ENCODE measurements around the gene ATP6V1B1.
"Not testable (repeated sequence)": the region's sequence is repeated elsewhere in the genome, so short reads cannot be mapped to it uniquely, and the experiment has no call there.

The ATP6V1B1 gene

GRCh38 chr2:71006323-71006722, 70.6 kb downstream of the ATP6V1B1 start:
- DNase-seq: no peak
- Histone ChIP-seq H3K4me2 (ENCODE audit: low read length, poor library complexity, severe bottlenecking) (no peak overlapping the region), H3K4me3 (ENCODE audit: insufficient read depth in 1 of 2, low read depth in 1 of 2, low read length in 2 of 2) (no peak overlapping the region), H3K36me3 (ENCODE audit: control insufficient read depth in 1 of 2, insufficient read depth in 2 of 2, low read depth in 1 of 2, low read length in 2 of 2) (no peaks in the 10 kb centered on the region), H2AK5ac (ENCODE audit: low read length, severe bottlenecking) (no peak overlapping the region), H2BK120ac (ENCODE audit: low read depth, low read length) (no peak overlapping the region), H4K8ac (ENCODE audit: low read length) (no peak overlapping the region), H3K79me1 (replicated peaks; ENCODE audit: low read length, poor library complexity, severe bottlenecking) (no peaks in the 10 kb centered on the region), H3K27me3 (ENCODE audit: control insufficient read depth in 1 of 2, insufficient read depth in 1 of 2, low read length in 2 of 2) (peaks cover 20 to 30% of the 10 kb centered on the region in 2 experiments), H4K91ac (ENCODE audit: low read length) (no peak overlapping the region), H2BK12ac (ENCODE audit: low read length in 2 of 2) (no peak overlapping the region), H3K14ac (ENCODE audit: low read length in 2 of 2) (no peak overlapping the region), H3K18ac (ENCODE audit: low read depth in 1 of 2, low read length in 2 of 2) (no peak overlapping the region), H3K4ac (ENCODE audit: low read depth in 1 of 2, low read length in 2 of 2) (no peak overlapping the region), H3K9ac (ENCODE audit: low read length) (no peak overlapping the region), H3K4me1 (ENCODE audit: control insufficient read depth, insufficient read depth, low read depth, low read length) (peaks cover 2% of the 10 kb centered on the region), H2BK15ac (ENCODE audit: low read depth, poor library complexity, severe bottlenecking) (no peak overlapping the region), H3K27ac (ENCODE audit: low read length, poor library complexity, severe bottlenecking) (no peak overlapping the region), H3K9me3 (ENCODE audit: control insufficient read depth, low read length) (no peaks in the 10 kb centered on the region), H2AFZ (ENCODE audit: low read depth, low read length) (no peak overlapping the region), H2BK5ac (ENCODE audit: low read depth, low read length, poor library complexity, severe bottlenecking) (no peak overlapping the region), H3K23ac (ENCODE audit: low read length in 2 of 2) (no peak overlapping the region)
- WGBS: 100% methylated on average over 1 of the region's 2 CpGs

- 65% methylated on average over 5 of the region's 5 CpGs for WGBS
- H2BK12ac ChIP-seq (ENCODE audit: low read length in 2 of 2): no peak overlapping the region
These were observed 71.5 kb downstream of the ATP6V1B1 start for GRCh38 chr2:71006955-71007799.

GRCh38 chr2:71008342-71008741, 72.6 kb downstream of the ATP6V1B1 start:
- H3K4me2 ChIP-seq (ENCODE audit: low read length, poor library complexity, severe bottlenecking): no peak overlapping the region
- H3K79me1 ChIP-seq (replicated peaks; ENCODE audit: low read length, poor library complexity, severe bottlenecking): no peaks in the 10 kb centered on the region
- H3K9ac ChIP-seq (ENCODE audit: low read length): no peak overlapping the region
- DNase-seq: no peak
- H2BK5ac ChIP-seq (ENCODE audit: low read depth, low read length, poor library complexity, severe bottlenecking): no peak overlapping the region
- no peak overlapping the region for H3K14ac ChIP-seq (ENCODE audit: low read length in 2 of 2)
- no peak overlapping the region for H2AK5ac ChIP-seq (ENCODE audit: low read length, severe bottlenecking)
- no peak overlapping the region for H2BK120ac ChIP-seq (ENCODE audit: low read depth, low read length)
- H2BK15ac ChIP-seq (ENCODE audit: low read depth, poor library complexity, severe bottlenecking): no peak overlapping the region
- no peak overlapping the region for H3K4me3 ChIP-seq (ENCODE audit: insufficient read depth in 1 of 2, low read depth in 1 of 2, low read length in 2 of 2)
- H3K27me3 ChIP-seq (ENCODE audit: control insufficient read depth in 1 of 2, insufficient read depth in 1 of 2, low read length in 2 of 2): peaks cover 10 to 38% of the 10 kb centered on the region in 2 experiments
- no peak overlapping the region for H4K91ac ChIP-seq (ENCODE audit: low read length)
- H3K36me3 ChIP-seq (ENCODE audit: control insufficient read depth in 1 of 2, insufficient read depth in 2 of 2, low read depth in 1 of 2, low read length in 2 of 2): no peaks in the 10 kb centered on the region
- no peak overlapping the region for H2BK12ac ChIP-seq (ENCODE audit: low read length in 2 of 2)
- WGBS: 95% methylated on average over 13 of the region's 13 CpGs
- no peak overlapping the region for H3K27ac ChIP-seq (ENCODE audit: low read length, poor library complexity, severe bottlenecking)
- H3K9me3 ChIP-seq (ENCODE audit: control insufficient read depth, low read length): no peaks in the 10 kb centered on the region
- no peak overlapping the region for H3K4ac ChIP-seq (ENCODE audit: low read depth in 1 of 2, low read length in 2 of 2)
- H4K8ac ChIP-seq (ENCODE audit: low read length): no peak overlapping the region
- H3K23ac ChIP-seq (ENCODE audit: low read length in 2 of 2): no peak overlapping the region
- H3K18ac ChIP-seq (ENCODE audit: low read depth in 1 of 2, low read length in 2 of 2): no peak overlapping the region
- no peak overlapping the region for H2AFZ ChIP-seq (ENCODE audit: low read depth, low read length)
- peaks cover 1% of the 10 kb centered on the region for H3K4me1 ChIP-seq (ENCODE audit: control insufficient read depth, insufficient read depth, low read depth, low read length)

More at GRCh38 chr2:71006955-71007799, 71.5 kb downstream of the ATP6V1B1 start:
- Histone ChIP-seq H3K4me3 (ENCODE audit: insufficient read depth in 1 of 2, low read depth in 1 of 2, low read length in 2 of 2) (no peak overlapping the region), H2BK15ac (ENCODE audit: low read depth, poor library complexity, severe bottlenecking) (no peak overlapping the region), H3K4ac (ENCODE audit: low read depth in 1 of 2, low read length in 2 of 2) (no peak overlapping the region), H3K27me3 (ENCODE audit: control insufficient read depth in 1 of 2, insufficient read depth in 1 of 2, low read length in 2 of 2) (peaks cover 15 to 38% of the 10 kb centered on the region in 2 experiments), H3K14ac (ENCODE audit: low read length in 2 of 2) (no peak overlapping the region), H4K8ac (ENCODE audit: low read length) (peak overlapping the region; percentile 9), H3K36me3 (ENCODE audit: control insufficient read depth in 1 of 2, insufficient read depth in 2 of 2, low read depth in 1 of 2, low read length in 2 of 2) (no peaks in the 10 kb centered on the region), H3K9me3 (ENCODE audit: control insufficient read depth, low read length) (no peaks in the 10 kb centered on the region), H3K27ac (ENCODE audit: low read length, poor library complexity, severe bottlenecking) (no peak overlapping the region), H3K4me1 (ENCODE audit: control insufficient read depth, insufficient read depth, low read depth, low read length) (peaks cover 1% of the 10 kb centered on the region), H2AFZ (ENCODE audit: low read depth, low read length) (no peak overlapping the region), H2AK5ac (ENCODE audit: low read length, severe bottlenecking) (no peak overlapping the region), H4K91ac (ENCODE audit: low read length) (no peak overlapping the region), H3K18ac (ENCODE audit: low read depth in 1 of 2, low read length in 2 of 2) (peak overlapping the region in 1 of 2 experiments; percentile 2), H3K4me2 (ENCODE audit: low read length, poor library complexity, severe bottlenecking) (no peak overlapping the region), H3K23ac (ENCODE audit: low read length in 2 of 2) (no peak overlapping the region), H2BK120ac (ENCODE audit: low read depth, low read length) (no peak overlapping the region), H2BK5ac (ENCODE audit: low read depth, low read length, poor library complexity, severe bottlenecking) (no peak overlapping the region), H3K9ac (ENCODE audit: low read length) (no peak overlapping the region), H3K79me1 (replicated peaks; ENCODE audit: low read length, poor library complexity, severe bottlenecking) (no peaks in the 10 kb centered on the region)
- DNase-seq: no peak

GRCh38 chr2:71011786-71012185, 76.1 kb downstream of the ATP6V1B1 start:
- H3K27me3 ChIP-seq (ENCODE audit: control insufficient read depth in 1 of 2, insufficient read depth in 1 of 2, low read length in 2 of 2): peaks cover 5 to 19% of the 10 kb centered on the region in 2 experiments
- H3K4ac ChIP-seq (ENCODE audit: low read depth in 1 of 2, low read length in 2 of 2); H2BK12ac ChIP-seq (ENCODE audit: low read length in 2 of 2); DNase-seq; H3K4me1 ChIP-seq (ENCODE audit: control insufficient read depth, insufficient read depth, low read depth, low read length); H2BK5ac ChIP-seq (ENCODE audit: low read depth, low read length, poor library complexity, severe bottlenecking); H2AFZ ChIP-seq (ENCODE audit: low read depth, low read length); H2BK15ac ChIP-seq (ENCODE audit: low read depth, poor library complexity, severe bottlenecking); H3K4me2 ChIP-seq (ENCODE audit: low read length, poor library complexity, severe bottlenecking); H3K79me1 ChIP-seq (replicated peaks; ENCODE audit: low read length, poor library complexity, severe bottlenecking); H3K9ac ChIP-seq (ENCODE audit: low read length); H3K27ac ChIP-seq (ENCODE audit: low read length, poor library complexity, severe bottlenecking); H3K4me3 ChIP-seq (ENCODE audit: insufficient read depth in 1 of 2, low read depth in 1 of 2, low read length in 2 of 2); H3K23ac ChIP-seq (ENCODE audit: low read length in 2 of 2); H3K18ac ChIP-seq (ENCODE audit: low read depth in 1 of 2, low read length in 2 of 2); H4K8ac ChIP-seq (ENCODE audit: low read length); H3K9me3 ChIP-seq (ENCODE audit: control insufficient read depth, low read length); H3K36me3 ChIP-seq (ENCODE audit: control insufficient read depth in 1 of 2, insufficient read depth in 2 of 2, low read depth in 1 of 2, low read length in 2 of 2); H3K14ac ChIP-seq (ENCODE audit: low read length in 2 of 2); H2AK5ac ChIP-seq (ENCODE audit: low read length, severe bottlenecking); H2BK120ac ChIP-seq (ENCODE audit: low read depth, low read length); H4K91ac ChIP-seq (ENCODE audit: low read length): not testable (repeated sequence)
- WGBS: 32% methylated on average over 6 of the region's 6 CpGs
